ENCODE measurements around the gene ERICH6. TPM values are rescaled to one million over a fixed set of nuclear protein-coding genes. Genes with fewer than 3 reads are reported as not detected.

ERICH6 gene
- total and polyA plus RNA-seq, 10 of the 15 experiments (the other 5 are each of a cell fraction or from before 2014, with no cell fraction given), result 0.04 to 0.40 (median 0.22) TPM; not detected in 6

- Histone ChIP-seq H3K36me3 (ENCODE audit: control insufficient read depth in 2 of 2, insufficient read depth in 2 of 2, low read length in 1 of 2) (no peaks in the 10 kb centered on the region), H3K4me2 (ENCODE audit: control insufficient read depth, insufficient read depth) (no peak overlapping the region), H3K4me1 (ENCODE audit: control insufficient read depth, insufficient read depth, low read length) (peaks cover 5% of the 10 kb centered on the region), H2AFZ (ENCODE audit: control insufficient read depth, low read depth, low read length) (no peak overlapping the region), H3K9me3 (replicated peaks; ENCODE audit: control insufficient read depth, insufficient read depth, low read length) (no peaks in the 10 kb centered on the region), H3K9ac (ENCODE audit: control insufficient read depth, insufficient read depth, low read length) (no peak overlapping the region), H3K27me3 (replicated peaks in 1 of 2; ENCODE audit: control insufficient read depth in 2 of 2, insufficient read depth in 2 of 2, low read length in 1 of 2) (no peaks in the 10 kb centered on the region), H3K79me2 (ENCODE audit: control insufficient read depth, insufficient read depth, low read length) (no peaks in the 10 kb centered on the region), H3K4me3 (no peak overlapping the region), H3K27ac (ENCODE audit: control insufficient read depth, insufficient read depth) (no peak overlapping the region), H4K20me1 (ENCODE audit: control insufficient read depth, insufficient read depth) (no peaks in the 10 kb centered on the region)
- ChIA-PET RAD21 (ENCODE audit: unreplicated experiment) (no interaction called here), POLR2A (interaction anchor here (1.1 kb wide), 1 partner anchor 58 kb away, joined by 3 read pairs; no protein-coding TSS in a partner anchor), CTCF (interaction anchor here (1.5 kb wide), 1 partner anchor 112 kb away, joined by 3 read pairs; no protein-coding TSS in a partner anchor), SMC1A (ENCODE audit: uncharacterized antibody, unreplicated experiment) (interaction anchor here (0.9 to 1.3 kb wide), 3 partner anchors 13 to 34 kb away, joined by 3 to 4 read pairs (median 3); no protein-coding TSS in a partner anchor)
- DNase-seq (ENCODE audit: low read depth, low spot score), result no peak
- no peak for FAIRE-seq
- no TSS peak for BruUV-seq (replicated peaks)
- whole genome bisulfite sequencing (ENCODE audit: insufficient coverage, insufficient replicate concordance, low lambda C conversion rate, missing lambda C conversion rate), result 81% methylated on average over 5 of the region's 5 CpGs
- in situ Hi-C loops (cut with MboI) (no loop called here), intact Hi-C loops (cut with micrococcal nuclease; ENCODE audit: unreplicated experiment) (no loop called here)
- TF ChIP-seq ATF7 (IDR thresholded peaks at IDR 0.05; ENCODE audit: low read depth), result no peak
- no peak for ATAC-seq
These were observed 64.5 kb downstream of the ERICH6 start for GRCh38 chr3:150639262-150639661.

DNA sequence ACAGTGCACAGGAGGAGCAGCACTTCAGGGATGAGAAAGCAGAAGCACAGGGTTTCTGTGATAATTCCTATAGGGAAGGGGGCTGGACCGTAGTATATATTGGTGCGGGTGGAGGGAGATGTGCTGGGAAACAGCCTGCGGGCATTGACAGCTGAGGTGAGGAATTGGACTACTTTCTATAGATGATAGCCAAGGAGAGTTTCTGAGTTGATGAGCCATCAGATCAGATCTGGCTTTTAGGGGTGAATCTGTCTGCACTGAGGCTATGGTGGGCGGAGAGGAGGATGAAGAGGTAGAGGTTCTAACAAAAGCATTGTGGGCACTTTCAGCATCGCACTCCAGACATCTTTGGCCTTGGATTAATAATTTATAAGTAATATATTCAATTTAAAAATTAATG, 67.5 kb downstream of the ERICH6 start:
- no peak overlapping the region for H3K4me3 ChIP-seq
- H3K27ac ChIP-seq (ENCODE audit: control insufficient read depth, insufficient read depth), result no peak overlapping the region
- TF ChIP-seq, protein P1, sequence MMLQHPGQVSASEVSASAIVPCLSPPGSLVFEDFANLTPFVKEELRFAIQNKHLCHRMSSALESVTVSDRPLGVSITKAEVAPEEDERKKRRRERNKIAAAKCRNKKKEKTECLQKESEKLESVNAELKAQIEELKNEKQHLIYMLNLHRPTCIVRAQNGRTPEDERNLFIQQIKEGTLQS (IDR thresholded peaks at IDR 0.05; ENCODE audit: borderline replicate concordance, extremely low read depth, low read depth, low read length), result no peak
- TF ChIP-seq TAF1 (IDR thresholded peaks at IDR 0.05; ENCODE audit: borderline replicate concordance, low read depth, low read length) (no peak), BHLHE40 (IDR thresholded peaks at IDR 0.05; ENCODE audit: borderline replicate concordance in 1 of 2, low read depth in 2 of 2, low read length in 1 of 2) (no peak), POU2F2 (IDR thresholded peaks at IDR 0.05; ENCODE audit: borderline replicate concordance, low read depth, low read length) (no peak), EED (IDR thresholded peaks at IDR 0.05; ENCODE audit: low read depth) (no peak), SUPT20H (IDR thresholded peaks at IDR 0.05; ENCODE audit: borderline replicate concordance, control insufficient read depth, low read depth, low read length) (no peak), EGR1 (IDR thresholded peaks at IDR 0.05; ENCODE audit: borderline replicate concordance in 1 of 2, low read depth in 2 of 2, low read length in 2 of 2) (no peak), GABPA (IDR thresholded peaks at IDR 0.05; ENCODE audit: low read depth) (no peak), STAT1 (conservative IDR thresholded peaks at IDR 0.05) (no peak), JUND (IDR thresholded peaks at IDR 0.05; ENCODE audit: low read depth, low read length) (no peak), HDGF (IDR thresholded peaks at IDR 0.05) (no peak), MEF2A (IDR thresholded peaks at IDR 0.05; ENCODE audit: insufficient read depth, low read depth, low read length) (no peak)
- TF ChIP-seq, protein P2, sequence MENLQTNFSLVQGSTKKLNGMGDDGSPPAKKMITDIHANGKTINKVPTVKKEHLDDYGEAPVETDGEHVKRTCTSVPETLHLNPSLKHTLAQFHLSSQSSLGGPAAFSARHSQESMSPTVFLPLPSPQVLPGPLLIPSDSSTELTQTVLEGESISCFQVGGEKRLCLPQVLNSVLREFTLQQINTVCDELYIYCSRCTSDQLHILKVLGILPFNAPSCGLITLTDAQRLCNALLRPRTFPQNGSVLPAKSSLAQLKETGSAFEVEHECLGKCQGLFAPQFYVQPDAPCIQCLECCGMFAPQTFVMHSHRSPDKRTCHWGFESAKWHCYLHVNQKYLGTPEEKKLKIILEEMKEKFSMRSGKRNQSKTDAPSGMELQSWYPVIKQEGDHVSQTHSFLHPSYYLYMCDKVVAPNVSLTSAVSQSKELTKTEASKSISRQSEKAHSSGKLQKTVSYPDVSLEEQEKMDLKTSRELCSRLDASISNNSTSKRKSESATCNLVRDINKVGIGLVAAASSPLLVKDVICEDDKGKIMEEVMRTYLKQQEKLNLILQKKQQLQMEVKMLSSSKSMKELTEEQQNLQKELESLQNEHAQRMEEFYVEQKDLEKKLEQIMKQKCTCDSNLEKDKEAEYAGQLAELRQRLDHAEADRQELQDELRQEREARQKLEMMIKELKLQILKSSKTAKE (IDR thresholded peaks at IDR 0.05; ENCODE audit: low read depth, poor library complexity, severe bottlenecking), result no peak

More for the DNA sequence above, 67.5 kb downstream of the ERICH6 start:
- WGBS (ENCODE audit: insufficient coverage, insufficient replicate concordance, low lambda C conversion rate, missing lambda C conversion rate), result 96% methylated on average over 5 of the region's 5 CpGs
- Histone ChIP-seq H3K9ac (ENCODE audit: control insufficient read depth, insufficient read depth, low read length) (no peak overlapping the region), H2AFZ (ENCODE audit: control insufficient read depth, low read depth, low read length) (no peak overlapping the region), H3K4me1 (ENCODE audit: control insufficient read depth, insufficient read depth, low read length) (peaks cover 5% of the 10 kb centered on the region), H3K79me2 (ENCODE audit: control insufficient read depth, insufficient read depth, low read length) (no peaks in the 10 kb centered on the region), H4K20me1 (ENCODE audit: control insufficient read depth, insufficient read depth) (no peaks in the 10 kb centered on the region), H3K9me3 (replicated peaks; ENCODE audit: control insufficient read depth, insufficient read depth, low read length) (no peaks in the 10 kb centered on the region), H3K27me3 (replicated peaks in 1 of 2; ENCODE audit: control insufficient read depth in 2 of 2, insufficient read depth in 2 of 2, low read length in 1 of 2) (no peaks in the 10 kb centered on the region), H3K36me3 (ENCODE audit: control insufficient read depth in 2 of 2, insufficient read depth in 2 of 2, low read length in 1 of 2) (0 out of 4 replicates have a peak, but pooled peaks cover 0 to 4% of the 10 kb centered on the region in 2 experiments), H3K4me2 (ENCODE audit: control insufficient read depth, insufficient read depth) (no peak overlapping the region)
- DNase-seq (ENCODE audit: low read depth, low spot score) (no peak), ATAC-seq (no peak), FAIRE-seq (no peak)
- ChIA-PET CTCF (interaction anchor here (0.6 kb wide), 1 partner anchor 67 kb away, joined by 3 read pairs; the partner anchor contains the start of gene ERICH6), SMC1A (ENCODE audit: uncharacterized antibody, unreplicated experiment) (interaction anchor here (0.7 to 2.0 kb wide), 5 partner anchors 10 to 69 kb away, joined by 3 to 9 read pairs (median 6); no protein-coding TSS in a partner anchor), RAD21 (ENCODE audit: unreplicated experiment) (interaction anchor here (1.2 to 2.0 kb wide), 4 partner anchors 28 to 92 kb away, joined by 5 to 8 read pairs (median 6); partner anchors contain the start of gene ERICH6), POLR2A (interaction anchor here (1.0 to 1.2 kb wide), 2 partner anchors 30 to 92 kb away, joined by 3 to 5 read pairs; no protein-coding TSS in a partner anchor)
- intact Hi-C loops (cut with micrococcal nuclease; ENCODE audit: unreplicated experiment) (no loop called here), in situ Hi-C loops (cut with MboI) (no loop called here)
- no TSS peak for BruUV-seq (replicated peaks)
